ENCODE measurements around the gene RPS6KA3.

The RPS6KA3 gene

DNA sequence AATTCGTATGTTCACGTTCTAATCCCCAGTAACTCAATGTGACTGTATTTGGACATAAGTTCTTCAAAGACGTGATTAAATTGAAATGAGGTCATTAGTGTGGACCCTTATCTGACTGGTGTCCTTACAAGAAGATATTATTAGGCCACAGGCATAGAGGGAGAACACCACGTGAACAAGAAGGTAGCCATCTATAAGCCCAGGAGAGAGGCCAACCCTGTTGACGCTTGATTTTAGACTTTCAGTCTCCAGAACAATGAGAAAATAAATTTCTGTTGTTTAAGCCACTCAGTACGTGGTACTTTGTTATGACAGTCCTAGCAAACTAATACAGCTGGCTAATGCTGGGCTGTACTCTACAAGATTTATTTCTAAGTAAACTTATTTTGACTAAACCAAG, 123.6 kb downstream of the RPS6KA3 start:
- TF ChIP-seq ZFX (IDR thresholded peaks at IDR 0.05; ENCODE audit: borderline replicate concordance), result no peak
- no peak for TF ChIP-seq CTCF (IDR thresholded peaks at IDR 0.05)
- no peak overlapping the region for H3K27ac ChIP-seq

- H3K27ac ChIP-seq, result peak within 1 kb of the TSS; percentile 69
- TF ChIP-seq CTCF (IDR thresholded peaks at IDR 0.05) (no peak), ZFX (IDR thresholded peaks at IDR 0.05; ENCODE audit: borderline replicate concordance) (no peak)
Observed at GRCh38 chrX:20141281-20142220, 125.2 kb downstream of the RPS6KA3 start, which contains the start of gene EIF1AX. EIF1AX (minus strand) TSS chrX:20141838; CDS start chrX:20141640, 198 bp downstream.

- TF ChIP-seq ZFX (IDR thresholded peaks at IDR 0.05; ENCODE audit: borderline replicate concordance), result no peak
- no peak overlapping the region for H3K27ac ChIP-seq
Observed at GRCh38 chrX:20140420-20140819, 126.3 kb downstream of the RPS6KA3 start.

- no peak overlapping the region for H3K27ac ChIP-seq
- no peak for TF ChIP-seq CTCF (IDR thresholded peaks at IDR 0.05)
- no peak for TF ChIP-seq ZFX (IDR thresholded peaks at IDR 0.05; ENCODE audit: borderline replicate concordance)
Observed at GRCh38 chrX:20139966-20140365, 126.7 kb downstream of the RPS6KA3 start.

- no peak overlapping the region for H3K27ac ChIP-seq
- TF ChIP-seq CTCF (IDR thresholded peaks at IDR 0.05) (no peak), ZFX (IDR thresholded peaks at IDR 0.05; ENCODE audit: borderline replicate concordance) (no peak)
Observed at GRCh38 chrX:20135944-20136343, 130.8 kb downstream of the RPS6KA3 start.

DNA sequence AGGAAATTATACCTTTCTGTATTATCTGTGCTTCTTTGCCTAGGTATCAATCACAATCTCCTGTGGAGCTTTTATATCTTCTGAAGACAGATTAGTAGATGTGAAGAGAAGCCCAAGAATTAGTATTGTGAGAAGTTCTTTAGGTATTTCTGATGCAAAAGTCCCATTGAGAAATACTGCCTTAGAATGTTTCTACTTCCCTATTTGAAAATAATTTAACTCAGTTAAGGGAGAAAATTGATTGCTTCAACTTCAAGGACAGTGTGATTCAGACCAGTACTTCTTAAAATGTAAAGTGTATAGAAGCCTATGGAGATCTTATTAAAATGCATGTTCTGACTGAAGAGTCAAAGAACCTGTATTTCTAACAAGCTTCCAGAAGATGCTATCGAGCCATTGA, 134.0 kb downstream of the RPS6KA3 start:
- H3K27ac ChIP-seq, result no peak overlapping the region
- TF ChIP-seq ZFX (IDR thresholded peaks at IDR 0.05; ENCODE audit: borderline replicate concordance), result no peak
- no peak for TF ChIP-seq CTCF (IDR thresholded peaks at IDR 0.05)

DNA sequence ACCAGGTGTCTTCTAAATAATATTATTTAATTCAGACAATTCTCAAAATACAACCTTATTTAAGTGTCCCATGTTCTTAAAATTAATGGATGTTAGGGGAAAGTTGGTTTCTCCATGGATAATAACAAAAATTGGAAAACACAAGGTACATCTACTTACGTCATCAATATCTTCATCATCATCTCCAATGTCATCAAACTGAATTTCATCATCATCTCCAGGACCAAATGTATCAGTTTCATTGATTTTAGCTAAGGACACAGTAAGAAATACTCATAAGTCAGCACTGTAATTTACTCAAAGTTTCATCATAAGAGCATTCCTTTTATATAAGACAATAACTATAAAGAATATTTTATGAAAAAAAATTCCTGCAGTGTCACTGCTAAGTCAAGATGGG, 136.4 kb downstream of the RPS6KA3 start:
- H3K27ac ChIP-seq, result no peak overlapping the region
- TF ChIP-seq ZFX (IDR thresholded peaks at IDR 0.05; ENCODE audit: borderline replicate concordance), result no peak
- no peak for TF ChIP-seq CTCF (IDR thresholded peaks at IDR 0.05)
